Hematopoietic multipotent progenitor cell (in vitro differentiated cells): ENCODE data around the gene CDC20. TPM values are rescaled to one million over a fixed set of nuclear protein-coding genes. Genes with fewer than 3 reads are reported as not detected.

Experiments
- DNase-seq, 3 donors: peaks; one replicate each; pipeline ENCODE4 v3.0.0-alpha.2; 2011 to 2015; ENCODE audit warnings: low read depth in 2 of 3, low spot score in 2 of 3
- total RNA-seq: library from RNA; depleted of rRNA; stranded (reverse); fragments of >200 nt; gene quantifications from one replicate; pipeline ENCODE4 v1.2.3, GENCODE V29; 2012

Gene CDC20
- total RNA-seq: 9.4 TPM

DNA sequence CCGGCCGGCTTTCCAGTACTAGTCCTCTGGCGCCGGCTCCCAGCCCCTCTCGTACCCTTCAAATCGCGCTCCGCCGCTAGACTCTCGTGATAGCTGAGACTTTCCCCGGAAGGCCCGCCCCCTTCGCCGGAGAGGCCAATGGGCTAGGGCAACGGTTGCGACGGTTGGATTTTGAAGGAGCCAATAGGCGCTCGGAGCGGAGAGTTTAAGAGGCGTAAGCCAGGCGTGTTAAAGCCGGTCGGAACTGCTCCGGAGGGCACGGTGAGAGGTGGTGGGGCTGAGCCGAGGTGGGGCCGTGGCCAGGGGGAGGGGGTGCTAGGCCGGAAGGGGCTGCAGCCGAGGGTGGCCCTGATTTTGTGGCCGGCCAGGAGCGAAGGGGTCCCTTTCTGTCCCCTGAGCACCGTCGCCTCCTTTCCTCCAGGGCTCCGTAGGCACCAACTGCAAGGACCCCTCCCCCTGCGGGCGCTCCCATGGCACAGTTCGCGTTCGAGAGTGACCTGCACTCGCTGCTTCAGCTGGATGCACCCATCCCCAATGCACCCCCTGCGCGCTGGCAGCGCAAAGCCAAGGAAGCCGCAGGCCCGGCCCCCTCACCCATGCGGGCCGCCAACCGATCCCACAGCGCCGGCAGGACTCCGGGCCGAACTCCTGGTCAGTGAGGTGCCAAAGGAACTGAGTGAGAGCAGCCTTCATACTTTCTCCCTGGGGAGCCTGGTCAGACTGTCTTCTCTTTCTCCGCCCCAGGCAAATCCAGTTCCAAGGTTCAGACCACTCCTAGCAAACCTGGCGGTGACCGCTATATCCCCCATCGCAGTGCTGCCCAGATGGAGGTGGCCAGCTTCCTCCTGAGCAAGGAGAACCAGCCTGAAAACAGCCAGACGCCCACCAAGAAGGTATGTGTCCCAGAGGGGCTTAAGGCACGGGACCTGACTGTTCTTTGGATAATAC, at the start of gene CDC20:
CDC20 (plus strand) TSS at position 236 of the 948 bp plus-strand sequence; CDS start at position 471, 235 bp downstream.
- DNase-seq: peak; percentile 79 to 98 (median 95)

DNA sequence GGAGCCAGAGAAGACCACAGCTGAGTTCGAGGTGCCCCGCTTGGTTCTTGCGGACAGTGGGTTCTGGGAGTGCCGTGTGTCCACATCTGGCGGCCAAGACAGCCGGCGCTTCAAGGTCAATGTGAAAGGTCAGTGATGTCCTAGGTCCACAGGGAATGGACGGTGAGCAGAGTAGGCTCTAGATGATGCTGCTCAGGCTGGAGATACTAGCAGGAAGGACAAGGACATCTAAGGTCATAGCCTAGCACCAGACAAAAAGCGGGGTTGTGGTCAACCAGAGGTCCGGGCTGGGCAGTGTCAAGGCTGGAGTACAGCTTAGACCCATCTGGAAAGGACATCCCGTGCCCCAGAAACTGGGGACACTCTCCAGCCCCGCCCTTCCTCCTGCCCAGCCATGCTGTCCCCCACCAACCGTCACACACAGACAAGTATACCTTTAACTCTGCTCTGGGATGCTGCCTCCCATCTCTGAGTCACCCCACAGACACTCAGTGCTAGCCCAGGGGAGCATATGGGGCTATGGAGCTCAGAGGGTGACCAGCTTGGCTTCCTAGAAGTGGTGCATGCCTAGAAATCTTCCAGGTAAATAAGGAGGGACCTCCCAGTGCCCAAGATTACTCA, 49.3 kb upstream of the CDC20 start:
- DNase-seq: no peak

DNA sequence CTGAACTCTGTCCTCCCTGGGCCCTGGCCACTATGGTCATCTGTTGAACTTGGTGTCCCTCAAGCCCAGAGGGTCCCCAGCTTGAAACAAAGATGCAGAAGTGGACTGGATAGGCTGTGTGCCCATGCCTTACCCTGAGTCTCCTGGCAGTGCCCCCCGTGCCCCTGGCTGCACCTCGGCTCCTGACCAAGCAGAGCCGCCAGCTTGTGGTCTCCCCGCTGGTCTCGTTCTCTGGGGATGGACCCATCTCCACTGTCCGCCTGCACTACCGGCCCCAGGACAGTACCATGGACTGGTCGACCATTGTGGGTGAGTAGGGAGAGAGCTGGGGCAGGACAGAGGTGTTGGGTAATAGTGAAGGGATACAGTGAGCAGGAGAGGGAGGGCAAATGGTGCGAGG, 47.3 kb upstream of the CDC20 start:
- DNase-seq: no peak

DNA sequence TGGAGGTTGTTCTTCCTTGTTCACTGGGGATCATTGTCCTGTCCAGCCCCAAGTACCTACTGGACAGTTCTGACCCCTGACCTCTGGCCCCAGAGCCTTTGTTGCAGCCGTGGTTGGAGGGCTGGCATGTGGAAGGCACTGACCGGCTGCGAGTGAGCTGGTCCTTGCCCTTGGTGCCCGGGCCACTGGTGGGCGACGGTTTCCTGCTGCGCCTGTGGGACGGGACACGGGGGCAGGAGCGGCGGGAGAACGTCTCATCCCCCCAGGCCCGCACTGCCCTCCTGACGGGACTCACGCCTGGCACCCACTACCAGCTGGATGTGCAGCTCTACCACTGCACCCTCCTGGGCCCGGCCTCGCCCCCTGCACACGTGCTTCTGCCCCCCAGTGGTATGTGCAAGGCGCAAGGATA, 46.6 kb upstream of the CDC20 start:
- no peak for DNase-seq

DNA sequence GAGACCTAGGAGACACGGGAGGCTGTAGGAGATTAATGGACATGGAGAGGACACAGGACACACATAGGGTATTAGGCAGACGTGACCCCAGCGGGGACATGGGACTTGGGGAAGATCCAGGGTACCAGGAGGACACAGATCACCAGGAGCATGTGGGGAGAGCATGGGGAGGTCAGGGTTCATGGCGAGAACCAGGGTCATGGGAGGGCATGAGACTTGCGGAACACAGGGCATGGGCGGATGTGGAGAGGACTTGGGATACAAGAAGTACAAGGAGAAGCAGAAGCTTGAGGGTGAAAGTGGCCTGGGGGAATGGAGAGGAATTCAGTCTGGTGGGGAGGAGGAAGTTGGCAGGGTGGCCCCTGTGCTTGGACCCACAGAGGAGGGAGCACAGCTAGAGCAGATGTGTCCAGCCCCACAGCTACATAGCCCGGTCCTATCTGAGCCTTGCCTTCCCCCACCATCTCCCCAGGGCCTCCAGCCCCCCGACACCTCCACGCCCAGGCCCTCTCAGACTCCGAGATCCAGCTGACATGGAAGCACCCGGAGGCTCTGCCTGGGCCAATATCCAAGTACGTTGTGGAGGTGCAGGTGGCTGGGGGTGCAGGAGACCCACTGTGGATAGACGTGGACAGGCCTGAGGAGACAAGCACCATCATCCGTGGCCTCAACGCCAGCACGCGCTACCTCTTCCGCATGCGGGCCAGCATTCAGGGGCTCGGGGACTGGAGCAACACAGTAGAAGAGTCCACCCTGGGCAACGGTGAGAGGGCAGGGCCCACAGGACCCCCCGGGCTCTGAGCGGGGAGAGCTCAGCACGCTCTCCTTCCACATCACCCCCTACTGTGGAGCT, 45.9 kb upstream of the CDC20 start:
- DNase-seq: no peak

DNA sequence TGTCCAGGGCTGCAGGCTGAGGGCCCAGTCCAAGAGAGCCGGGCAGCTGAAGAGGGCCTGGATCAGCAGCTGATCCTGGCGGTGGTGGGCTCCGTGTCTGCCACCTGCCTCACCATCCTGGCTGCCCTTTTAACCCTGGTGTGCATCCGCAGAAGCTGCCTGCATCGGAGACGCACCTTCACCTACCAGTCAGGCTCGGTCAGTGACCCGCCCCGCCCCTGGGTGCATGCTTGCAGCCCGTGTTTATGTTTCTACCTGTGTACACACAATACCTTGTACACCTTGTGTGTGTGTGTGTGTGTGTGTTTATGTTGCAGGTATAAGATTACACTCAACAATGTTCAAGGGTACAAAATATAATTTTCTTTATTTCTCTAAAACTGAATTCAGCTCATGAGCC, 45.0 kb upstream of the CDC20 start:
- DNase-seq: no peak

DNA sequence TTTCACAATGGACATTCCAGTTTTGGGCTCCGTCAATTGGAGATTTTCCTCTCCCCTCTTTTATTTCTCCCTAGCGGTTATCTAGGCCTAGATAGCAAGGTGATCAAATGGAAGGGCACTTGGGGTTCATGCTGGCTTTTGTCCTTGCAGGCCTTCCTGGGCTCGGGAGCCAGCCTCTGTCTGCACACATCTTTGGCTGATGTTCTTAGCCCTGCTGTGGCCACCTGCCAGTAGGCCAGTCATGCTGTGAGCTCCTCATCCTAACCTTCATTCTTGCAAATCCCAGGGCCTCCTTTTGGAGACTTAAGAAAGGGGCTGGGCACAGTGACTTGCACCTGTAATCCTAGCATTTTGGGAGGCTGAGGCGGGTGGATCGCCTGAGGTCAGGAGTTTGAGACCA, 44.5 kb upstream of the CDC20 start:
- no peak for DNase-seq

DNA sequence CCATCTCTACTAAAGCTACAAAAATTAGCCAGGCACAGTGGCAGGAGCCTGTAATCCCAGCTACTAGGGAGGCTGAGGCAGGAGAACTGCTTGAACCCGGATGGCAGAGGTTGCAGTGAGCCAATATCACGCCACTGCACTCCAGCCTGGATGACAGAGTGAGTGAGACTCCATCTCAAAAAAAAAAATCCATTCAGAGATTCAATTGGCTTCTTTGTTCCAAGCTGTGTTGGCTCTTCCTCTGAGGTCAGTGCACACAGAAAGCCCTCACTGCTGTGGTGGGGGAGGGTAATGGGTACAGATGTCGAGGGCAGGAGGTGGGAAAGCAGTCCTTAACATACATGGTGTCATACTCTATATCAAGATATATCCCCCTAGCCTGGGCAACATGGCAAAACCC, 43.3 kb upstream of the CDC20 start:
- DNase-seq: no peak

DNA sequence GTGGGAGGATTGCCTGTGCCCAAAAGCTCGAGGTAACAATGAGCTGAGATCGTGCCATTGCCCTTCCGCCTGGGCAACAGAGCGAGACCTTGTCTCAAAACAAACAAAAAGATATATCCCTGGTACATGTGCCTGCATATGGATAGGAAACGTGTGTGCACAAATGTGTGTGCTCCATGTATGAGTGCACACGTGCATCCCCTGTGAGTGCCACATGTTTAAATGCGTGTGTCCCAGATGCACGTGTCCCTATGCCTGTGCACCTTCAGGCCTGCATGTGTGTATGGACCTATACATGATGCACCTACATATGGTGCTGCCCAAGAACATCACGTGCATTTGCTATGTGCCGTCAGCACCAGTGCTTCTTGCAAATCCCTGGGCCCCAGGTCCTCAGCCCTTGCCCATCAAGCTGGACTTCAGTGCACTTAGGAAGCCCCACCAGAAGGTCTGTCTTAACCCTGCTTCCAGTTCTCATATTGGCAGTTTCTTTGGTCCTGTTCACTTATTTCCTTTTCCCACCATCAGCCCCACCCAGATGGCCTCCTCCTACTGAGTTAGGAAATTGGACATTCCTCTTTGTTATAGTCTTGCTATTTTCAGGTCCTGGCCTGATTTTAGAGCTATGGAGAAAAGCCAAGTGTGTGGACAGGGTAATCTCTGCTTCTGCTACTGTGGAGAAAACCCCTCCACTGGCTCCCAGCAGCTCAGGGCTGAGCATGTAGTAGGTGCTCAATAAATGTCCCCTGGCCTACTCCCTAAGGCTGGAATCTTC, 42.6 kb upstream of the CDC20 start:
- no peak for DNase-seq

DNA sequence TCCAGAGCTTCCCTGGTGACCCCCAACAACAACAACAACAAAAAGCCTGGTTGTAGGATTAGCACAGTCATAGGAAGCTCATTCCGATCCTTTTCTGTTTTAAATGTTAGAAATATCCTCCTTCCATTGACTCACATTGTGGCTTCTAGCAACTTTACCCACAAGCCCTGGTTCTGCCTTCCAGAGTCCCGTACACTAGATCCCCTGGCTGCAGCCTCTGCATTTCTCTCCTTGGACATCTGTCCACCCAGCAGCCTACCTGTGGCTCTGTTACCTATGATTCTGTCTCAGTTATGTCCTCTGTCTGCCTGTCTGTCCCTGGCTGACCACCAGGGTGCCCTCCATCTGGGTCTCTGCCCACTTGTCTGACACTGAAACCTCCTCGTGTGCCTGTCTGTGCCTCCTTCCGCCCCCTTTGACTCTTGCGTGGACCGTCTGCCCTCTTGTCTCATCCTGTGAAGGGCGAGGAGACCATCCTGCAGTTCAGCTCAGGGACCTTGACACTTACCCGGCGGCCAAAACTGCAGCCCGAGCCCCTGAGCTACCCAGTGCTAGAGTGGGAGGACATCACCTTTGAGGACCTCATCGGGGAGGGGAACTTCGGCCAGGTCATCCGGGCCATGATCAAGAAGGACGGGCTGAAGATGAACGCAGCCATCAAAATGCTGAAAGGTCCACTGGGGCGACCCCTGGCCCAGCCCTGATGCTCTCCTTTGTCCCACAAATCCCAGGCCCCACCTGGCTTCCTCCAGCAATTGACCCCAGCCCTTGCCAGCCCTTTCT, 41.9 kb upstream of the CDC20 start:
- no peak for DNase-seq

DNA sequence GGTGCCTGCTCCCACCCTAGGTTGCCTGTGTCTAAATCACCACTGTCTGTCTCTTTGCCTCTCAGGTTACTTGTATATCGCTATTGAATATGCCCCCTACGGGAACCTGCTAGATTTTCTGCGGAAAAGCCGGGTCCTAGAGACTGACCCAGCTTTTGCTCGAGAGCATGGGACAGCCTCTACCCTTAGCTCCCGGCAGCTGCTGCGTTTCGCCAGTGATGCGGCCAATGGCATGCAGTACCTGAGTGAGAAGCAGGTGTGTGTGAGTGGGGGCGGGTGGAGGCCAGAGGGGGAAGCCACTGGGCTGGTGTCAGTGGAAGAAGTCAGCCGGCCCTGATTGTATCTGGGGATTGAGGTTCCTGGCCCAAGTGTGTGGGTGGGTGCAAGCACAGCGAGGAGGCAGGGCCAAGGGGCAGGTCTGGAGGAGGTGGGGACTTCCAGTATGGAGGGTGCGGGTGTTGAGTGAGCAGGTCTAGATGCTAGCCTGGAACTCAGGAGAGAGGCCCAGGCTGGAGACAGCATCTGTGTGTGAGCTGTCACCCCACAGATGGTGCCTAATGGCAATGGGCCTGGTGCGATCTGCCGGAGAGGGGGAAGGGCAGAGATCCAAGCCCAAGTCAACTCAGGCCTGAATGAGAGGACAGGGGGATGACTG, 40.8 kb upstream of the CDC20 start:
- no peak for DNase-seq

DNA sequence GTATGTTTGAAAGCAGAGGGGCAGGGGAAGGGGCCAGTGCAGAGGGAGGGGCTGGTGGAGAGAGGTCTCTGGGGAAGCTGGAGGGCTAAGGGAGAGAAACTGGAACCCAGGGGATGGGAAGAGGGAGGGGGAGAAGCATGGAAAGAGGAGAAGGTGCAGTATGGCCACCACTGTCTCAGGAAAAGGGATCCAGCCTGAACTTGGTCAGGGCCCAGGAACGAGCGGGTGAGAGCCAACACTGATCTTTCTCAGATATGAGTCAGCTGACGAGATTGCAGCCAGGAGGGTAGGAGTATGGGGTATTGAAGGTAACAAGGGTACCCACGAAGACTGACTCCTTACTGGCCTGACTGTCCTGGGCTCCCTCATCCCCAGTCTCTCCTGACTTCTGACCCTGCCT, 40.0 kb upstream of the CDC20 start:
- no peak for DNase-seq

DNA sequence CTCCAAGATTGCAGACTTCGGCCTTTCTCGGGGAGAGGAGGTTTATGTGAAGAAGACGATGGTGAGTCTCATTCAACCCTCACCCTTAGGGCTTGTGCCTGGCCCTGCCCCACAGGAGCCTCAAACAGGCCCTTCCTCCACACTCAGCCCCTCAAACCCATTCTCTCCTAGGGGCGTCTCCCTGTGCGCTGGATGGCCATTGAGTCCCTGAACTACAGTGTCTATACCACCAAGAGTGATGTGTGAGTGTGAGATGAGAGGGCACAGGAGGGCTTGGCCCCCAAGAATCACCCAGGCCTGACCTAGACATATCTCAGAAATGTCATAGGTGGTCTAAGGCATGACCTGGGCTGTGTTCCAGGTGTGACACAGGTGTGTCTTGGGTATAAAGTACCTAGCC, 39.5 kb upstream of the CDC20 start:
- no peak for DNase-seq

DNA sequence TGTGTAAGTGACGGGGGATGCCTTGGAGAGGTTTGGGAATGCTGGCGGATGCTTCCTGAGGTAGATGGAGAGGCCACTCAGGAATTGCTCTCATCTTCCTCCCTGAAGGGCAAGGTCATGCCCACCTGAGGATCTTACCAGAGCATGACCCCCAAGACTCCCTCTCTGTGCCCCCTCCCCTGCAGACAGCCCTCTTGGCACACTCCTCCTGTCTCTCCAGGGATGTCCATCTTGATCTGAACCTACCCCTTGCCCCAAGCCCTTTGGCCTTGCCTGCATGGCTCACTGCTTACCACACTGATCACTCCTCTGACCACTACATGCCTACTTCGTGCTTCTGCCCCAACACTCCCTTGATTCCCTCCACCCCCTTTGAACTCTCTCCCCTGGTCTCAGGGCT, 39.0 kb upstream of the CDC20 start:
- DNase-seq: no peak

DNA sequence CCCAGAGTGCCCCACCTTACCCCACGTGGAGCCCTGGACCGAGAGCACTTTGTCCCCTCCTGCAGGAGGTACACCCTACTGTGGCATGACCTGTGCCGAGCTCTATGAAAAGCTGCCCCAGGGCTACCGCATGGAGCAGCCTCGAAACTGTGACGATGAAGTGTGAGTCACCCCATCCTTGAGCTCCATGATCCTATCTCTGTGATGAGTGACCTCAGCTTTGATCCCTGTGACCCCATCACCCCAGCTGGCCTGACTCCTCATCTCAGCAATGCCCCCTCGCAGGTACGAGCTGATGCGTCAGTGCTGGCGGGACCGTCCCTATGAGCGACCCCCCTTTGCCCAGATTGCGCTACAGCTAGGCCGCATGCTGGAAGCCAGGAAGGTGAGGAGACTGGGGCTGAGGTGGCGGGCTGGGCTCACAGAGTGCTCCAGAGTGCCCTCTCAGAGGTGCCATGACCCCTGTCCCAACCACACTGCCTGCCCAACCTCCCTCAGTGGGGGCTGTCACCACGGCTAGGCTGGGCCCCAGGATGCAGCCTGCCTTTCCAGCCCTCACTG, 37.4 kb upstream of the CDC20 start:
- no peak for DNase-seq

DNA sequence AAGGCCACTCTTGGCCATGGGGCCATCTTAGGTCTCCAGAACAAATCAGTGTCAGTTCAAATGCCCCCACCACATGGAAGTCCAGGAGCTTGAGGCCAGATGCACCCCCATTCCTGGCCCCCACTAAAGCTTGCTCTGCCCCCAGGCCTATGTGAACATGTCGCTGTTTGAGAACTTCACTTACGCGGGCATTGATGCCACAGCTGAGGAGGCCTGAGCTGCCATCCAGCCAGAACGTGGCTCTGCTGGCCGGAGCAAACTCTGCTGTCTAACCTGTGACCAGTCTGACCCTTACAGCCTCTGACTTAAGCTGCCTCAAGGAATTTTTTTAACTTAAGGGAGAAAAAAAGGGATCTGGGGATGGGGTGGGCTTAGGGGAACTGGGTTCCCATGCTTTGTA, 36.3 kb upstream of the CDC20 start:
- DNase-seq: no peak

DNA sequence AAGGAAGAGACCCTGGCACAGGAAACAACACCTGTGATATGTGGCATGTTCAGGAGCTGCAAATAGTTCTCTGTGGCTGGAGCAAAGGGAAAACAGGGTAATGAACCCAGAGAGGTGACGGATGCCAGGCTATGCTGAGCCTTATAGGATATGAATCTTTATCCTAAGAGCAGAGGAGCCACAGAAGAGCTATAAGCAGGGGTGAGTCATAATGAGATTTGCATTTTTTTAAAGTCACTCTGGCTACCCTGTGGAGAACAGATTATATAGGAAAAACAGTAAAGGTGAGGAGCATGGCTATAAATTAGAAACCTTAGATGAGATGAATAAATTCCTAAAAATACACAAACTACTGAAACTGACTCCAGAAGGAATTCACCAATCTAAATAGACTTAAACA, 34.0 kb upstream of the CDC20 start:
- DNase-seq: no peak

DNA sequence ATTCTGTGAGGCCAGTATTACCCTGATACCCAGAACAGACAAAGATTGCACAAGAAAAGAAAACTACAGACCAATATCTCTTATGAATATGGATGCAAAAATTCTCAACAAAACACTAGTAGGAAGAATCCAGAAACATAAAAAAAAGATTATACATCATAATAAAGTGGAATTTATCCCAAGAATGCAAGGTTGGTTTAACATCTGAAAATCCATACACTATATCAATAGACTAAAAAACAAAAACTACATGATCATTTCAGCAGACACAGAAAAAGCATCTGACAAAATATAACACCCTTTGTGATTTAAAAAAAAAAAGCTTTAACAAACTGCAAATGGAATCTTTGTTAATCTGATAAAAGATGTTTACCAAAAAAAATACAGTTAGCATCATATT, 33.4 kb upstream of the CDC20 start:
- no peak for DNase-seq
